Brain microvascular endothelial cell (primary cell): ENCODE results near the gene SFXN1.

Experiments used
- DNase-seq: peaks from one replicate; pipeline ENCODE4 v3.0.0-alpha.2; 2020
- H3K27ac ChIP-seq: fragments of 250-450 bp; sonication (Bioruptor Pico); 2 replicates; pipeline ENCODE4 v1.5.1; 2020; ENCODE audit warnings: mild to moderate bottlenecking, moderate library complexity
- H3K27me3 ChIP-seq: fragments of 250-450 bp; sonication (Bioruptor Pico); replicated peaks from 2 replicates; pipeline ENCODE4 v1.5.1; 2020; ENCODE audit warnings: mild to moderate bottlenecking
- H3K36me3 ChIP-seq: fragments of 250-450 bp; sonication (Bioruptor Pico); replicated peaks from 2 replicates; pipeline ENCODE4 v1.5.1; 2020; ENCODE audit warnings: mild to moderate bottlenecking
- H3K4me3 ChIP-seq: 2 replicates; pipeline ENCODE4 v1.5.1; 2011; ENCODE audit warnings: low read depth, mild to moderate bottlenecking, control low read depth, low read length, moderate library complexity
- in situ Hi-C: cut with HindIII; loops from 2 replicates; pipeline ENCODE4 v1.10.0; 2017; ENCODE audit warnings: low sequenced_read_pairs, low pct_ligation_motif_present
- TF ChIP-seq, protein P1 (sequence below): IDR thresholded peaks from 2 replicates; pipeline ENCODE4 v1.5.1; 2011; ENCODE audit warnings: low read depth, mild to moderate bottlenecking, moderate library complexity, low read length, control low read depth, inconsistent platforms; ENCODE audit errors: missing control alignments

The SFXN1 gene

DNA sequence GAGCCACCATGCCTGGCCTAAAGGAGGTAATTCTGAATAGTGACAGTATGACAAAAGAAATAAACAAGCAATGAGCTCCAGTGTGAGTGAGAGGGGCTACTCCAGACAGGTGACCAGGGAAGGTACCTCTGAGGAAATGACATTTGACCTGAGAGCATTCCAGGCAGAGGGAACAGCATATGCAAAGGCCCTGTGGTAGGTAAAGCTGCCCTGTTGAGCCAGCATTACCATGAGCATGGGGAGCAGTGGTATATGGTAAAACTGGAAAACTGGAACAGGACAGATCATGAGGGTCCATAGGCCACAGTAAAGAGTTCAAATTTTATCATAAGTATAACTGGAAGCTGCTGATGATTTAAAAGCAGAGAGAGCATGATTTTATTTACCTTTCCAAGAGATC, 6.0 kb upstream of the SFXN1 start:
- no peak overlapping the region for H3K4me3 ChIP-seq
- in situ Hi-C loops = loop anchor here (25.0 kb wide), 1 partner anchor 510 kb away; no protein-coding TSS in a partner anchor
- no peaks in the 10 kb centered on the region for H3K27me3 ChIP-seq
- H3K27ac ChIP-seq = no peak overlapping the region
- DNase-seq = no peak
- H3K36me3 ChIP-seq = no peaks in the 10 kb centered on the region
- TF ChIP-seq, protein P1, sequence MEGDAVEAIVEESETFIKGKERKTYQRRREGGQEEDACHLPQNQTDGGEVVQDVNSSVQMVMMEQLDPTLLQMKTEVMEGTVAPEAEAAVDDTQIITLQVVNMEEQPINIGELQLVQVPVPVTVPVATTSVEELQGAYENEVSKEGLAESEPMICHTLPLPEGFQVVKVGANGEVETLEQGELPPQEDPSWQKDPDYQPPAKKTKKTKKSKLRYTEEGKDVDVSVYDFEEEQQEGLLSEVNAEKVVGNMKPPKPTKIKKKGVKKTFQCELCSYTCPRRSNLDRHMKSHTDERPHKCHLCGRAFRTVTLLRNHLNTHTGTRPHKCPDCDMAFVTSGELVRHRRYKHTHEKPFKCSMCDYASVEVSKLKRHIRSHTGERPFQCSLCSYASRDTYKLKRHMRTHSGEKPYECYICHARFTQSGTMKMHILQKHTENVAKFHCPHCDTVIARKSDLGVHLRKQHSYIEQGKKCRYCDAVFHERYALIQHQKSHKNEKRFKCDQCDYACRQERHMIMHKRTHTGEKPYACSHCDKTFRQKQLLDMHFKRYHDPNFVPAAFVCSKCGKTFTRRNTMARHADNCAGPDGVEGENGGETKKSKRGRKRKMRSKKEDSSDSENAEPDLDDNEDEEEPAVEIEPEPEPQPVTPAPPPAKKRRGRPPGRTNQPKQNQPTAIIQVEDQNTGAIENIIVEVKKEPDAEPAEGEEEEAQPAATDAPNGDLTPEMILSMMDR = no peak

DNA sequence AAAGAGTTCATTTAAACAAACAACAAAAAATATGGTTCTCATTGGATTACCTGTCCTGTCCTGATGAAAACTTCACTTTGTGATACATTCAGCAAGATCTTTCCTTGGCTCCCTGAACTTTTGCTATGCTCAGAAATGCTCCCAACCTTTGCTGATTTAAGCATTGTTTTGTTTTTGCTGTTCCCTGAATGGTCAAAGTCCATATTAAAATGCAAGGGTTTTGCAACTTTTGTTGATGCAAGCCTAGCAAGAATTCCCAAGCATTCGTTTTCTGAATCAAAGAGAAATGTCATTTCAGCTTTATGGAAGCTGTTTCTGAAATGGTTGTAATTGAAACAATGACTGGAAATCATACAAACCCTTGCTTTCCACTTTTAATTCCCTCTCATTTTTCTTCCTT, 3.1 kb upstream of the SFXN1 start:
- in situ Hi-C loops = no loop called here
- H3K27ac ChIP-seq = no peak overlapping the region
- TF ChIP-seq, protein P1 = no peak
- H3K27me3 ChIP-seq = no peaks in the 10 kb centered on the region
- H3K36me3 ChIP-seq = no peaks in the 10 kb centered on the region
- no peak for DNase-seq
- H3K4me3 ChIP-seq = no peak overlapping the region

DNA sequence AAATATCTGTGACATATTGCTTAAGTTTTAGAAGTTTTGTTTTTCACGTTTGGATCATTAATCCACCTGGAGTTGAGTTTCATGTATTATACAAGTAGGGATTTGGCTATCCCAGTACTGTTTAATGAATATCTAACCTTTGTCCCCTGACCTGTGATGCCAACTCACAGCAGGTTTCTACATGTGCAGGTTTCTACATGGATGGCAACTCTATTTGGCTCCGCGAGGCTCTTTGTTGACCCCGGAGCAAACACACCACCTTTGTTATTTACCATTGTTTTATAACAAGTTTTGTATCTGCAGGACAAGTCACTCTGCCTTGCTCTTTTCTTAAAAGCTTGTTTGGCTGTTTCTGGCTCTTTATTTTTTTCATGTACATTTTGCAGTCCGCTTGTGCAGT, 920 bp upstream of the SFXN1 start:
- H3K27me3 ChIP-seq = no peaks in the 10 kb centered on the region
- H3K4me3 ChIP-seq = no peak overlapping the region
- in situ Hi-C loops = no loop called here
- no peak overlapping the region for H3K27ac ChIP-seq
- TF ChIP-seq, protein P1 = no peak
- DNase-seq = no peak
- H3K36me3 ChIP-seq = no peaks in the 10 kb centered on the region

DNA sequence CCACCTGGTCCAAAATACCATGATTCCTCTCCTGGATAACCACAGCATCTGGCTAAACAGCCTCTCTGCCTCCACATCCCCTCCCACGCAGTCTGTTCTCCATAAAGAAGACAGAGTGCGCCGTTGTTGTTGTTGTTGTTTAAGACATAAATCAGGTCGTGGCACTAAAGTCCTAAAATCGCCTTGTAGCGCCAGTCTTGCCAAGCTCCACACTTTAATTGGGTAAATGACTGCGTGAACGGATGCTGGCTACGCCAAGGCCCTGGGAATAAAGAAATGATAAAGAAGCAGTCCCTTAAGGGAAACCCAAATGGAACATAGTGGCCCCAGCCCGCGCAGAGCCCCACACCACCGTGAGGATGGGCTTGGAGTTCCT, 364 bp upstream of the SFXN1 start:
- TF ChIP-seq, protein P1 = no peak
- Histone ChIP-seq H3K4me3 (peak overlapping the region; percentile 85), H3K27me3 (no peaks in the 10 kb centered on the region), H3K27ac (no peak overlapping the region), H3K36me3 (no peaks in the 10 kb centered on the region)
- DNase-seq = no peak
- in situ Hi-C loops = no loop called here

DNA sequence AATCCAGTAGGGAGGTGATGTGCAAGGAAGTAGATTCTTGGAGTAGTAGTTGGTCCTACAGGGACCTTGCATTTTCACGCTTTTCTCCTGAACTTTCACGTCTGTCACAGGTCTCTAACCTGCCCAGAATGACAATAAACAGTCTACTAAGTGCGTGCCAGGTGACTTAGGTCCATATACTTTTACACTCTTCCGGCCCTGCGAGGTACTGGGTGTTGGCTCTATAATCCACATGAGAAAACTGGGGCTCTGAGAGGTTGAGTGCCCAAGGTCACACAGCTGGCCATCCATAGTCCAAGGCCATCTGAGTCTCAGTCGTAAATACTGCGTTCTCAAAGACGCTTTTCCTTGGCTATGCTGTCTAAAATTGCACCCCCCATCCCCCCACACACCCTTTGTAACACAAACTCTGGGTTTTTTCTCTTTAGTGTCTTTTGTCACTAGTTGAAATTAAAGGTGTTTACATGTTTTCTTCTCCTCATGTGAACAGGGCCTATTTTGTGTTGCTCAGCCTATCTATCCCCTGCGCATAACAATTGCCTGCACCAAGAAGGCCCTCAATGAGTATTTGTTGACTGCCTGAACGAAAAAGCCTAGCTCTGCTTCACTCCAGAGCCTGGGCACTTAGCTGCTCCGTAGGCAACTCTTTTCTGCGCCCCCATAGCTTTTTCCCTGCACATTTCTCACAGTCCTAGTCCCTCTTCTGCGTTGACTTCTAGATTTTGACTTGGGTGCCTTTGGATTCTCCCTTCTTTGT, 943 bp downstream of the SFXN1 start:
- H3K27me3 ChIP-seq = no peaks in the 10 kb centered on the region
- DNase-seq = no peak
- TF ChIP-seq, protein P1 = no peak
- peak overlapping the region; percentile 85 for H3K4me3 ChIP-seq
- peak overlapping the region; percentile 37 for H3K27ac ChIP-seq
- in situ Hi-C loops = no loop called here
- peaks cover 2% of the 10 kb centered on the region for H3K36me3 ChIP-seq

DNA sequence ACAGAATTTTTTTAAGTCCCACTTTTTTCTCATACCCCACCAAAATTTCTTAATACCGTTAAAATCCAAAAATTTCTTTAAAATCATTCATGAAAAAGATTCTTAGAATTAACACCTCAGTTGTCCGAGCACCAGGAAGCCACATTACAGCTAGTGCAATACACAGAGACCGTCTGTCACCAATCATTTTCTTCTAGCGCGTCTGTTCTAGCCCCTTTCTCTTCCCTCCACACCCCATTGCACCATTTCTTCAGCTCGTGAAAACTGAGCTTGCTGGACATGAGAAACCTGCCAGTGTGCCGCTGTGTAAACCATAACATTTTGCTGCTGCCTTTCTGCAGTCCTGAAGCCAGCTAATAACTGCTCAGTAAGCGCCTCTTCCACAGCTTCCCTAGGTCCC, 5.0 kb downstream of the SFXN1 start:
- TF ChIP-seq, protein P1 = no peak
- Histone ChIP-seq H3K27me3 (no peaks in the 10 kb centered on the region), H3K4me3 (no peak overlapping the region), H3K36me3 (peaks cover 10% of the 10 kb centered on the region), H3K27ac (no peak overlapping the region)
- in situ Hi-C loops = no loop called here
- no peak for DNase-seq
